GM18520 (cell line): ENCODE data around the gene RAB25.

ENCODE experiments used
- ATAC-seq: cut with Tn5 transposase; IDR thresholded peaks from one replicate; pipeline ENCODE4 v1.9.1; 2021; ENCODE audit not compliant: unreplicated experiment

RAB25 gene

GRCh38 chr1:156100205-156100995, 39.4 kb downstream of the RAB25 start:
- no peak for ATAC-seq

DNA sequence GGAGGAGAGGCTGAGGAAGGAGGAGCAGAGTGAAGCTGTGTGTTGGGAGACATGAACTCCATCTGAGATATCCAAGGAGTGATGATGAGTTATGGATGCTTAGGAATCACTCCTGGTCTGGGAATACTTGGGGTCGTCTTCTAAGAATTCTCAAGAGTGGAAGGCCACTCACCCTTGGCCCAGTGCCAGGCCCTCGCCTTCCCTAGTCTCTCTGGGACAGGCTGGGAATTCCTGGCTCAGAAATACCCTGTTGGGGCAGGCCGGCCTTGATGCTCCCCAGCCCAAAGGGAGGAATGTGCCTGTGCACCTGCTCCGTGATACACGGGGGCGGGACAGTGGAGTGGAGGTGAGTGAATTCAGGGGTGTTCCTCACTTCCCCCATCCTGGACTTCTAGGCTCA, 40.9 kb downstream of the RAB25 start:
- no peak for ATAC-seq

DNA sequence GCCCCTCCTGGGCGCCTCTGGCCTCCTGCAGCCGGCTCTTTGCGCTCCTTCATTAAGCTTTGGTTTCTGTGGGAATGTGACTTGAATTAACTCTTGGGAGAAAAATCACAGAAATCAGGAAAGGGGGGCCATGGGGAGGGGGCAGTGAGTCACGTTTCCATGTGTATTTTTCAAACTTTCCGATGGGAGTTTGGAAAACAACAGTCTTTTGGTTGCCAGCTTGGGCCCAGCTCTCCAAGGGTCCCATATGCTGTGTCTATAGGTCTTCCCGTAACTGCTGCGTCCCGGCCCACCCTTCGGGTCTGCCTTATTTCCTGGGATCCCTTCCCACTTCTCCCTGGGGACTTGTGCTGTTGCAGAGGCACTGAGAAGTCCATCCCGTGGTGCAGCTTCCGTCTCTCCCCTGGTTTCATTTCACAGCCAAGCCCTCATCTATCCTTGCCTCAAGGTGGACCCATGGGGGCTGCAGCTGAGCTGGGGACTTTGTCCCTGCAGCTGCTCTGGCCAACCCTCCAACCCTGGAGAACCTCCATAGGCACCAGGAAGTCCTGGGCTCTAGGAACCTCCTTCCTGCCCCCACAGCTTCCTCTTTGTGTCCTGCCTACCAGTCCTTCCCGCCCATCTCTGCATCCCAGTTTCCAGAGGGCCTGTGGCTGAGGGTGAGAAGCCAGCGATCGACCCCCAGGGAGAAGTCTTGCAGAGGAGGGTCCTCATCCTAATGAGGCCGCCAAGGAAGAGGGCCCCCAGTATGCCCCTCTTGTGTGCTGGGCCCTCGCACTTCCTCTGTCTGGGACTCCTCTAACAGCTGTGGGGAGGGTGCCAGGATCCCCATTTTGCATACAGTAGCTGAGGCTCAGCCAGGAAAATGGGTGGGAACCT, 41.9 kb downstream of the RAB25 start:
- ATAC-seq, result no peak

- ATAC-seq, result no peak
These were observed 42.6 kb downstream of the RAB25 start for GRCh38 chr1:156103521-156103947.

DNA sequence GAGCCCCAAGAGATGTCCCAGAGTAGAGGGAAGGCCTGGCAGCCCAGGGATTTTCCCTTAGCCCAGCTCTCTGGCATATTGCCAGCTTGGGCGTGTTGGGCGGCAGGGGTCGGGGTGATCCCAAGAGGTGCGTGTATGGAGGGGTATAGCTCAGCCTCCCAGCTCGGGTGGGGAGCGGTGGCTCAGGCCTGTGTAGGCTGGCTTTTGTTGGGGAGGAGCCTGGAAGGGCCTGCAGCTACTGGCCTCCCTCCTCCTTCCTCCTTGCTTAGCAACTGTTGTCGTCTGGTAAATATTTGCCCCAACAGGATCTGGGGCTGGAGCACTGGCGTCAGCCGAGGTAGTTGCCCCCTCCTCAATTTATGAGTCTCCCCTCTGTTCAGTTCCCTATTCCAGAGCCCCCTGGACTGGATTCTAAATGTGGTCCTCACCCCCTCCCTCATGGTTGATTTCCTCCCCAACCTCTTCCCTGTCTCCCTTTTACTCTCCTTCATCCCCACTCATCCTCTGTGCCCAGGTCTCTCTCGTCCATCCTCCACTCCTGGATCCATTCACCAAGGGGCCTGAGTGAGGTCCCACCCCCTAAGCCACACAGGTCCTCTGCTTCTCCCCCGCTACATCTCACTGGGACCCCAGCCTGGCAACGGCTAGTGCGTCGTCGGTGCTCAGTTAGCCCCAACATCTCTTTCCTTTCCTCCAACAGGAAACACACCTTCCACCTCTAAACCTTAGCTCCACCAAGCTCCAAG, 43.3 kb downstream of the RAB25 start:
- ATAC-seq, result no peak

GRCh38 chr1:156104861-156105832, 44.2 kb downstream of the RAB25 start:
- no peak for ATAC-seq

DNA sequence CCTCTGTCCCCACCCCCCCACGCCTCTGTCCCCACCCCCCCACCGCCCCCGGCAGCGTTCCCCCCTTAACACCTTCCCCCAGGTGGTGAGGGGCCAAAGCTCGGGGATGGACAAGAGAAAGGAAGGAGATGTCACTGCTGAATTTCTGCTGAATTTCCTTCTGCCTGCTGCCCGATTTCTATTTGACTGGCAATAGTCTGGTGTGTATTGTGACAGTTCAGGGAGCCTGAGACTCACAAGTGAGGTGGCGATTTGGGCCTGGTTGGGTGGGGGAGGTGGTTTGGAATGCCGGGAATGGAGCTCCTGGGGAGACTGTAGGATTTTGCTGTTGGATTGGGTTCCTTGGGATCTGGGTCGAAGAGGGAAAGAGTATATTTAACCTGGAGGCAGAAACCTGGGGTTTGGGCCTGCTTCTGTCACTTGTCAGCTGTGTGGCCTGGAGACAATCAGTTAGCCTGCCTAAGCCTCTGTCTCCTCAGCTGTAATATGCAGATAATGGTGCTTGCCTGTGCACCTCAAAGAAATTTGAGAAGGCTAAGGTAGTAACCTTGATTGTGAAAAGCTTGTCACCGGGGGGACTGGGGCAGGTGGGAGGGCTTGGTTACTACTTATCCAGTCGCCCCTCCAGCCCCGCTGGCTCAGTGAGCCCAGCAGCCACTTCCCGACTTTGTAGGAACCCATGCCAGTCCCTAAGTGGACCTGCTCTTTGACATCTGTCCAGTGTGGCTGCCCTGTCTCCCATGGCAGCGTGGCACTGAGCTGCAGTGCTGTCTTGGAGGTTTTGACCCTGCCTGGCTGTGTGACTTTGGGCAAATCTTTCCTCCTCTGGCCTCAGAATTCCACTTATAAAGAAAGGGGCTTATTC, 45.9 kb downstream of the RAB25 start:
- no peak for ATAC-seq

DNA sequence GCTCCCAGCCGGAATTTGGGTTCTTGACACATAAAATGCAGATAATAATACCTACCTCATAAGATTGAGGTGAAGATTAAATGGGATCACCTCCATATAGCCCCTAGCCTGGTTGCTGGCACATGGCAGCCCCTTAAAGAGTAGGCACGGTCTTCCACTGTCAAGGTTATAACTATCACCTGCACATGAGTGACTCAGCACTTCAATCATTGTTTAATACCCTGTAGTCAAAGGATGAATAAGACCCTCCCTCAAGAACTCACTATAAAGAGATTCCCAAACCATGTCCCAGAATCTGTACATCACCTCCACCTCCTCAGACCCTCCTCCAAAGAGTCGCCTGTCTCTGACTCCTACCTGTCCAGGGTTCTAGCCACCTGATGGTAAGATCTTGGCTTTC, 47.1 kb downstream of the RAB25 start:
- no peak for ATAC-seq

DNA sequence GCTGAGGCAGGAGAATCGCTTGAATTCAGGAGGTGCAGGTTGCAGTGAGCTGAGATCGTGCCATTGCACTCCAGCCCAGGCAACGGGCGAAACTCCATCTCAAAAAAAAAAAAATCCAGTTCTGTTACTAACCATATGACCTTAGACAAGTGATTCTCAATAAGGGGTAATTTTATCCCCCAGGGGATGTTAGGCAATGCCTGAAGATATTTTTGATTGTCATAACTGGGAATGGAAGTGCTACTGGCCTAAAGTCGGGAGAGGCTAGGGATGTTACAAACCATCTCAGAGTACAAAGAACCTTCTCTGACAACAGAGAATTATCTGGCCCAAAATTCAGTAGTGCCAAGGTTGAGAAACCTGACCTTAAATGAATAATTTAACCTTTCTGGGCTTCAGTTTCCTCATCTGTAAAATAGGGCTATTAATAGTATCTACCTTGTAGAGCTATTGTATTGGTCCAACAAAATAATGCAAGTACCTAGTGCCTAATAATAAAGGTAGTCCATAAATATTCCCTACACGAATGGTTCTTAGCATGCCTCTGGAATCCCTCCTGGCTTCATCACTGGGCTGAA, 47.8 kb downstream of the RAB25 start:
- no peak for ATAC-seq

DNA sequence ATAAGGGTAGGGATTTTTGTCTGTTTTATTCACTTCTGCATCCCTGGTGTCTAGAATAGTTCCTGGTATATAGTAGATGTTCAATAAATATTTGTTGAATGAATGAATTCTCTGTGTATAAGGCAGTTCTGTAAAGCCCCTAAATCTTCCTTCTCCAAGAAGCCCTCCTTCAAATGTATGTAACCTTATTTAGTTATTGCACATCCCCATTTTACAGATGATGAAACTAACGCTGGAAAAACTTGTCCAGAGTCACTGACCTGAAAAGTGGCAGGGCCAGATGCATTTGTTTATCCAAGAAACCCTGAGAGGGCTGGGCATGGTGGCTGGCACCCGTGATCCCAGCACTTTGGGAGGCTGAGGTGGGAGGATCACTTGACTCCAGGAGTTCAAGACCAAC, 49.3 kb downstream of the RAB25 start:
- no peak for ATAC-seq

DNA sequence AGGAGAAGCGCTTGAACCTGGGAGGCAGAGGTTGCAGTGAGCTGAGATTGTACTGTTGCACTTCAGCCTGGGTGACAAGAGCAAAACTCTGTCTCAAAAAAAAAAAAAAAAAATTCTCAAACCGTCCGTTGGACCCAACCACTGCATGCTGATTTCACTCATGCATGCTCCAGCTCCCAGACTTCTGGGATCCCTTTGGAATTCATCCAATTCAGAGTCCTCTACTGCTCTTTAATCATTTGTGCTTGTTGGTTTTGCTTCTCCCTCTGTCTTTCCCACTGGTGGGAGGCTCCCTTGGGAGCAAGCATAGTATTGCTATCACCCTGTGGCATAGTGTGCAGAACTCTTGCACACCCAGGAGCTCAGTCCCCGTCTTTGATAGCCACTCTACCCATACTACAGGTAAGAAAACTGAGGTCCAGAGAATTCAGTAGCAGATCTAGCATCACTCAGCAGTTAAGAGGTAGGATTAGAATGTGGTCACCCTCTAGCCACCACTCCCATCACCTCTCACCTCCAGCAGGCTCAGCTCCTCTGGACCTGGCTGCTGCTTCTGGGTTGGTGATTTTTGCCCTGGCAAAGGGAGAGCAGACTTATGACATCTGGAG, 50.5 kb downstream of the RAB25 start:
- ATAC-seq, result no peak

DNA sequence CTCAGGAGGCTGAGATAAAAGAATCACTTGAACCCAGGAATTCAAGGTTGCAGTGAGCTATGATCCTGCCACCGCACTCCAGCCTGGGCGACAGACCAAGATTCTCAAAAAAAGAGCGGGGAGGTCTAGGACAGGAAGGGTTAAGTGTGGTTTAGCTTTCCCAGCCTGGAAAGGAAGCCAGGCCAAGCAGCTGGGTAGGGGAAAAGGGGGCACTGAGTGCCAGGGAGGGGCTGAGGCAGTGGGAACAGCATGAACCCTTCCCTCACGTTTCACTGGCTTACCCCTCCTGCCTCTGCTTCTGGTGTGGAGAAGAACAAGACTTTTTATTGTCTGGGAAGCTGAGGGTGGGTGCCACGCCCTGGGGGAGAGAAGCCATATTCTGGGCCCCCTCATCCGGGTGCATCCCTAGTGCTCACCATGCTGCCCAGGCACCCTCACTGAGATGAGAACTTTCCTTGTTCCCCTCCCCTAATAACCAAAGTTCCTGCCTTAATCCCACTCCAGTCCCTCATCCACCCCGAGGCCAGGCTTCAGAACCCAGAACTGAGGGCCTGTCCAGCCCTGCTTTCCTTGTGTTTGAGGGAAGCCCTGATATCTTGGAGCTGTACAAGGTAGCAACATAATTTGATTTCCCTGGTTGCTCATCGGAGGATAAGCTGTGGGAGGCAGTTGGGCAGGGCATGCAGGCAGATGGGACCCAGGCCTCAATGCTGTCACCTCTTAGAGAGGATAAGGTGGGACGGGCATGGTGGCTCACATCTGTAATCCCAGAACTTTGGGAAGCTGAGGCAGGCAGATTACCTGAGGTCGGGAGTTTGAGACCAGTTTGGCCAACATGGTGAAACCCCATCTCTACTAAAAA, 51.5 kb downstream of the RAB25 start:
- ATAC-seq, result no peak

DNA sequence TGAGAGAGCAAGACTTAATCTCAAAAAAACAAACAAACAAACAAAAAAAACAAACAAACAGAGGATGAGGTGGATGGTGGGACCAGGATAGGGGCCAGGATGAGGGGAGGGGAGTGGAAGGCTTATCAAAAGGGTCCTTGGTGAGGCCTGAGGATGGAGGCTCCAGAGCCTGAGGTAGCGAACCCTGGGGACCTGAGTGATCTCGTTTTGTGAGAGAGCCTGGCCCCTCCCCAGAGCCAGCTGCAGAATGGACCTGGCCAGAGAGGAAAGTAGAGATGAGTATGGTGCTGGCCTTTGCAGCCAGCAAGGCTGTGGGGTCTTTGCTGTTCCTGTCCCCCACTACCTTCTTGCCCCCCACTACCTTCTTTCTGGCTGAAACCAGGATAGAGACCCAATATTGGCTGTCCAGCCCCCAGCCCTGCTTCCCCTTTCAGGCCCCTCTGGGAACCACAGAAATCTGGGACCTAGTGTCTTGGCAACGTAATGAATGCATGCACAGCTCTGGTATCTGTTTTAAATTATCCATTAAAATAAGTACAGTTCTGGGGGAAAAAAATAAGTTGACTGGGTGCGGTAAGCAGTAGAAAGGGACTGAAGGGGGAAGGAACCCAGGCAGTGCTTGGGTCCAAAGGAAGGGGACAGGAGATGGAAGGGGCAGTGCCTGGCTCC, 52.5 kb downstream of the RAB25 start:
- no peak for ATAC-seq

GRCh38 chr1:156114101-156114918, 53.4 kb downstream of the RAB25 start, which contains the start of gene LMNA:
Gene LMNA, plus strand, starts transcription at chr1:156114711. Its CDS starts 208 bp downstream, at chr1:156114919.
- ATAC-seq, result peak; percentile 56

DNA sequence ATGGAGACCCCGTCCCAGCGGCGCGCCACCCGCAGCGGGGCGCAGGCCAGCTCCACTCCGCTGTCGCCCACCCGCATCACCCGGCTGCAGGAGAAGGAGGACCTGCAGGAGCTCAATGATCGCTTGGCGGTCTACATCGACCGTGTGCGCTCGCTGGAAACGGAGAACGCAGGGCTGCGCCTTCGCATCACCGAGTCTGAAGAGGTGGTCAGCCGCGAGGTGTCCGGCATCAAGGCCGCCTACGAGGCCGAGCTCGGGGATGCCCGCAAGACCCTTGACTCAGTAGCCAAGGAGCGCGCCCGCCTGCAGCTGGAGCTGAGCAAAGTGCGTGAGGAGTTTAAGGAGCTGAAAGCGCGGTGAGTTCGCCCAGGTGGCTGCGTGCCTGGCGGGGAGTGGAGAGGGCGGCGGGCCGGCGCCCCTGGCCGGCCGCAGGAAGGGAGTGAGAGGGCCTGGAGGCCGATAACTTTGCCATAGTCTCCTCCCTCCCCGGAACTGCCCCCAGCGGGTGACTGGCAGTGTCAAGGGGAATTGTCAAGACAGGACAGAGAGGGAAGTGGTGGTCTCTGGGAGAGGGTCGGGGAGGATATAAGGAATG, 54.1 kb downstream of the RAB25 start:
- ATAC-seq, result no peak
